ENCODE data around the gene NMNAT2. TPM values are rescaled to one million over a fixed set of nuclear protein-coding genes. Genes with fewer than 3 reads are reported as not detected.
A peak's percentile ranks its signal among the peaks of the same experiment; 100 is the strongest.

The NMNAT2 gene
- total RNA-seq, 4 donors from 2014 or later = 0.60 to 1.7 (median 0.92) TPM

DNA sequence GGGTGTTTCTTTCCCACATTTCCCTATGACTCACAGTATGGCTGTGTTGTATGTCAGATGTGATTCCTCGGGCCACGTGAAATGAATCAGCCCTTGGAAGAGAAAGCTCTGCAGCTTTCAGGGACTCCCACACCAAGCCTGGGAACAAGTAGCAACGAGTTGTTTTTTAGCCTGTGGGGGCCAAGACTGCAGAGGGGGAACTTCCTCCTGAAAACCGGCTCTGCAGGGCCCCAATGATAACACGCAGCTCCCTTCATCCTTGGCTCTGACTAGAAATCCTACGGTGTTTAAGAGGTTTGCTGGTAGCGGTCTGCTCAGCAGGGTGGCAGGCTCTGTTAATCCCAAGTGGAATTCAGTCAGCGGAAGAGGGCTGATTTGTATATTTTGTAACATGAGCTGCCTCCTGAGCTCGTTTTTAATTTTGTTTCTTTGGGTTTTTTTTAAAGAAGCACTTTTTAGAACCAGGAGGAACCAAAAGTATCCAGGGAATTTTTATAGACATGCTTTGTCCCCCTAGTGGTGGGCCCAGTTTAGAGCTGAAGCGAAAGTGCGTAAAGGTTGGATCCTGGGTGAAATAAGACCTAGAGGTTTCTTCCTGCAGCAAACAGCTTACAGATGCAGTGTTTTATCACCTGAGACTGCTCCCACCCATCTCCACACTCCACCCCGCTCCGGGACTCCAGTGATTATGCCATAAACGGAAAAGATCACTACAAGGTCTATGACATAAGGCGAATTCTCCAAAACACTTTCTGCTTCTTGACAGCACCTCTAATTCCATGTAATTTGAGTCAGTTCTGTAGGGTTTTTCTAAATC, 183.3 kb downstream of the NMNAT2 start:
- DNase-seq (ENCODE audit: low spot score in 2 of 2) = peak; percentile 47 to 77

DNA sequence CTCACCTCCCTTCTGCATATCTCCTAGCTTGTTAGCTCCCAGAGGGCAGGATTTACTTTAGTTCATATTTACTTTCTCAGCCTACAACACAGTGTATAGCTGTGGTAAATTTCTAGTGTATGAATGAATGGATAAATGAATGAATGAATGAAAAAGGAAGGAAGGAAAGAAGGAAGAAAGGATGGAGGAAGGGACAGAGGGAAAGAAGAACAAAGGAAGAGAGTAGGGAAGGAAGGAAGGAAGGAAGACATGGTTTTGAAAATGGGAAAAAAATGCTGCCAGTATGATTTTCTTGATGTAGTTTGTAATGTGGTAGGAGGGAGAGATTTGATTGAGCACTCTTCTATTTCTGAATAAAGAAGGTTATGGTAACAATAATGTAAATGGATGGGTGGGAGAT, 185.1 kb downstream of the NMNAT2 start:
- Histone ChIP-seq H3K27ac (no peak overlapping the region), H3K4me1 (peaks cover 0 to 14% (median 6%) of the 10 kb centered on the region in 4 donors), H3K27me3 (no peaks in the 10 kb centered on the region), H3K4me3 (no peak overlapping the region), H3K9me3 (no peaks in the 10 kb centered on the region), H3K36me3 (no peaks in the 10 kb centered on the region)
- no peak for DNase-seq (ENCODE audit: low spot score in 2 of 2)
- TF ChIP-seq EP300 (IDR thresholded peaks at IDR 0.05) = no peak
- TF ChIP-seq, protein P1, sequence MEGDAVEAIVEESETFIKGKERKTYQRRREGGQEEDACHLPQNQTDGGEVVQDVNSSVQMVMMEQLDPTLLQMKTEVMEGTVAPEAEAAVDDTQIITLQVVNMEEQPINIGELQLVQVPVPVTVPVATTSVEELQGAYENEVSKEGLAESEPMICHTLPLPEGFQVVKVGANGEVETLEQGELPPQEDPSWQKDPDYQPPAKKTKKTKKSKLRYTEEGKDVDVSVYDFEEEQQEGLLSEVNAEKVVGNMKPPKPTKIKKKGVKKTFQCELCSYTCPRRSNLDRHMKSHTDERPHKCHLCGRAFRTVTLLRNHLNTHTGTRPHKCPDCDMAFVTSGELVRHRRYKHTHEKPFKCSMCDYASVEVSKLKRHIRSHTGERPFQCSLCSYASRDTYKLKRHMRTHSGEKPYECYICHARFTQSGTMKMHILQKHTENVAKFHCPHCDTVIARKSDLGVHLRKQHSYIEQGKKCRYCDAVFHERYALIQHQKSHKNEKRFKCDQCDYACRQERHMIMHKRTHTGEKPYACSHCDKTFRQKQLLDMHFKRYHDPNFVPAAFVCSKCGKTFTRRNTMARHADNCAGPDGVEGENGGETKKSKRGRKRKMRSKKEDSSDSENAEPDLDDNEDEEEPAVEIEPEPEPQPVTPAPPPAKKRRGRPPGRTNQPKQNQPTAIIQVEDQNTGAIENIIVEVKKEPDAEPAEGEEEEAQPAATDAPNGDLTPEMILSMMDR (IDR thresholded peaks at IDR 0.05) = no peak
- TF ChIP-seq POLR2A (IDR thresholded peaks at IDR 0.05) = no peak

More for the DNA sequence above, 183.3 kb downstream of the NMNAT2 start:
- peak overlapping the region; percentile 5 to 34 (median 22) for H3K4me3 ChIP-seq
- H3K4me1 ChIP-seq = peaks cover 0 to 22% (median 6%) of the 10 kb centered on the region in 4 donors
- WGBS, 2 donors = 24% methylated on average over 15 of the region's 15 CpGs
- H3K27me3 ChIP-seq = no peaks in the 10 kb centered on the region
- no peaks in the 10 kb centered on the region for H3K36me3 ChIP-seq
- peak overlapping the region; percentile 72 to 95 (median 74) for H3K27ac ChIP-seq
- no peaks in the 10 kb centered on the region for H3K9me3 ChIP-seq
- TF ChIP-seq, protein P1 (IDR thresholded peaks at IDR 0.05) = peak; percentile 52 to 80 (median 62)
- TF ChIP-seq EP300 (IDR thresholded peaks at IDR 0.05) = peak; percentile 15 to 92
- TF ChIP-seq POLR2A (IDR thresholded peaks at IDR 0.05) = no peak

DNA sequence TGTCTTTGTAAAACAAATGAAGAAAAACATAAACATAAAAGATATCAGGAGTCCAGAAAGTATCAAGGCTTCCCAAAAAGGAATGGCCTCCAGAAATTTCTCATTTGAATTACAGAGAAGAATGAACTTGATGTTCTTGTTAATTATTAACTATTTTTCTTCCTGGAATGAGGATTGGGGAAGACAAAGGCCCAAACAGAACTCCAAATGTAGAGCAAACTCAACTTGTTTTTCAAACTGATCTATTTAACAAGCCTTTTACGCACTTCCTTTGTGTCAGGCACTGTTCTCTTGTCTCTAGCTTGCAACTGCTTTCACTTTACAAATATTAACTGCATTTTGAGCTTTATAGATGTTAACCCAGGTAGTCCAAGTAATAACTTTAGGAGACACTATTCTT, 186.6 kb downstream of the NMNAT2 start:
- peak overlapping the region in 1 of 4 donors; percentile 5 for H3K27ac ChIP-seq
- no peaks in the 10 kb centered on the region for H3K9me3 ChIP-seq
- TF ChIP-seq, protein P1 (IDR thresholded peaks at IDR 0.05) = no peak
- TF ChIP-seq POLR2A (IDR thresholded peaks at IDR 0.05) = no peak
- TF ChIP-seq EP300 (IDR thresholded peaks at IDR 0.05) = no peak
- no peaks in the 10 kb centered on the region for H3K36me3 ChIP-seq
- WGBS, 2 donors = 93 to 100% methylated on average over 1 of the region's 1 CpG
- no peak for DNase-seq (ENCODE audit: low spot score in 2 of 2)
- peaks cover 0 to 14% (median 6%) of the 10 kb centered on the region in 4 donors for H3K4me1 ChIP-seq
- H3K27me3 ChIP-seq = no peaks in the 10 kb centered on the region
- no peak overlapping the region for H3K4me3 ChIP-seq

DNA sequence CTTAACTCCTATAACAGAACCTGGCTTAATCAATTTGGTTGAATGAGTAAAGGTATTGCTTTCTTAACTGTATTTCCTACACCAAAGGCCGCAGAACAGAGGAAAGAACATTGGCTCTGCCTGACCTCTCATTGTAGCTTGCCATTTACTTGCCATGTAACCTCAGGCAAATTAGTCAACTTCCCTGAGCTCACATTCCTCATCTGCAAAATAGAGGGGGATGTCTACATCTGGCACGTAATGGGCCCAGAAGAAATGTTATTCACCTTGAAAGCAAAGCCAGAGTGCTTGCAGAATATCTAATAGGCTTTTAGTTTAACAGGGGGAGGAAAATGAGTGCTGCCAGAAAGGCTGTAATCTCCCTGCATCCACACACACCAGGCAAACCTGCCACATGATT, 187.8 kb downstream of the NMNAT2 start:
- H3K36me3 ChIP-seq = no peaks in the 10 kb centered on the region
- TF ChIP-seq, protein P1 (IDR thresholded peaks at IDR 0.05) = no peak
- TF ChIP-seq EP300 (IDR thresholded peaks at IDR 0.05) (no peak), POLR2A (IDR thresholded peaks at IDR 0.05) (no peak)
- no peak for DNase-seq (ENCODE audit: low spot score in 2 of 2)
- no peaks in the 10 kb centered on the region for H3K27me3 ChIP-seq
- H3K27ac ChIP-seq = no peak overlapping the region
- 92% methylated on average over 2 of the region's 2 CpGs for WGBS, 2 donors
- H3K9me3 ChIP-seq = no peaks in the 10 kb centered on the region
- H3K4me1 ChIP-seq = peaks cover 0 to 12% (median 6%) of the 10 kb centered on the region in 4 donors
- H3K4me3 ChIP-seq = no peak overlapping the region
